Sigmoid colon (tissue), 7 donors: ENCODE measurements around the gene ZNF740. TPM values are rescaled to one million over a fixed set of nuclear protein-coding genes. Genes with fewer than 3 reads are reported as not detected.
A peak's percentile ranks its signal among the peaks of the same experiment; 100 is the strongest.

Source experiments
- DNase-seq: peaks from one replicate; pipeline ENCODE4 v3.0.0-alpha.2; 2019
- H3K27ac ChIP-seq, 4 donors: fragments of 200-600 bp; sonication (generic); one replicate each; pipeline ENCODE4 v1.5.1; 2016 to 2019; ENCODE audit warnings: mild to moderate bottlenecking in 1 of 4
- H3K27me3 ChIP-seq, 3 donors: fragments of 200-600 bp; sonication (generic); one replicate each; pipeline ENCODE4 v1.5.1; 2019; ENCODE audit warnings: mild to moderate bottlenecking in 1 of 3
- H3K36me3 ChIP-seq, 4 donors: fragments of 200-600 bp; sonication (generic); one replicate each; pipeline ENCODE4 v1.5.1; 2016 to 2019
- H3K4me1 ChIP-seq, 4 donors: fragments of 200-600 bp; sonication (generic); one replicate each; pipeline ENCODE4 v1.5.1; 2017 to 2019
- H3K4me3 ChIP-seq, 4 donors: fragments of 200-600 bp; sonication (generic); one replicate each; pipeline ENCODE4 v1.5.1; 2017 to 2019; ENCODE audit warnings: mild to moderate bottlenecking in 2 of 4, moderate library complexity in 1 of 4
- H3K9me3 ChIP-seq, 4 donors: fragments of 200-600 bp in 3 of 4; sonication (generic) in 3 of 4; one replicate each; pipeline versions ENCODE4 v1.5.1 to v1.6.1; 2013 to 2019
- EP300 ChIP-seq, 4 donors: sonication (generic); formaldehyde crosslinking; IDR thresholded peaks; one replicate each; pipeline ENCODE4 v1.6.1; 2017; ENCODE audit warnings: antibody characterized with exemption in 4 of 4
- POLR2A ChIP-seq, 2 donors: fragments of 450-650 bp; IDR thresholded peaks; one replicate each; pipeline ENCODE4 v1.6.1; 2016; ENCODE audit warnings: antibody characterized with exemption in 2 of 2, mild to moderate bottlenecking in 2 of 2, moderate library complexity in 2 of 2
- POLR2AphosphoS5 ChIP-seq, 4 donors: sonication (generic); formaldehyde crosslinking; IDR thresholded peaks; one replicate each; pipeline ENCODE4 v1.6.1; 2017; ENCODE audit warnings: antibody characterized with exemption in 4 of 4
- WGBS, 2 donors: extraction: QIAGEN DNeasy Blood & Tissue Kit; methylation state at CpG; one replicate each; pipeline ENCODE4 v1.1.7; 2013; 5-methylcytosine and 5-hydroxymethylcytosine counted together
- intact Hi-C: fragments of 100-400 bp; cut with DNase I; formaldehyde crosslinking; loops from one replicate; pipeline ENCODE4 v1.15.1; 2023
- polyA plus RNA-seq, 3 donors: library from polyadenylated mRNA; stranded (reverse); fragments of 200-250 nt; gene quantifications; one replicate each; pipeline ENCODE4 v1.2.3, GENCODE V29; 2013
- total RNA-seq, 4 donors: library from RNA; depleted of rRNA; stranded (reverse); fragments of >200 nt; gene quantifications; one replicate each; pipeline ENCODE4 v1.1.0, GENCODE V29; 2016
- TF ChIP-seq, protein P1 (sequence below), 4 experiments: fragments of 450-650 bp in 3 of 4; fragments of 200-600 bp in 1 of 4; IDR thresholded peaks; one replicate each; pipeline ENCODE4 v1.5.1; 2016 to 2019; ENCODE audit warnings: antibody characterized with exemption in 4 of 4, mild to moderate bottlenecking in 3 of 4, moderate library complexity in 2 of 4
- donor health status: healthy with polysubstance abuse.
- donor health status: Bipolar disorder and iron deficiency.
- donor health status: healthy.

The ZNF740 gene
- total and polyA plus RNA-seq, 7 donors = 2.3 to 16.6 (median 12.0) TPM

DNA sequence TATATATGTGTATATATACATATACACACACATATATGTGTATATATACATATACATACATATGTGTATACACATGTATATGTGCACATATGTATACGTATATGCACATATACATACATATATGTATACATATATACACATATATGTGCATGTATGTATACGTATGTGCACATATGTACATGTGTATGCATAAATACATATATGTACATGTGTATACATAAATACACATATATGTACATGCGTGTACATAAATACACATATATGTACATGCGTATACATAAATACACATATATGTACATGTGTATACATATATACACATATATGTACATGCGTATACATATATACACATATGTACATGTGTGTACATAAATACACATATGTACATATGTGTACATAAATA, 33.3 kb upstream of the ZNF740 start:
- Histone ChIP-seq H3K27ac (no peak overlapping the region), H3K4me1 (no peaks in the 10 kb centered on the region), H3K9me3 (no peaks in the 10 kb centered on the region), H3K27me3 (no peaks in the 10 kb centered on the region), H3K4me3 (no peak overlapping the region), H3K36me3 (no peaks in the 10 kb centered on the region)
- intact Hi-C loops = no loop called here
- 92 to 95% methylated on average over 5 of the region's 5 CpGs for WGBS, 2 donors
- TF ChIP-seq, protein P1, sequence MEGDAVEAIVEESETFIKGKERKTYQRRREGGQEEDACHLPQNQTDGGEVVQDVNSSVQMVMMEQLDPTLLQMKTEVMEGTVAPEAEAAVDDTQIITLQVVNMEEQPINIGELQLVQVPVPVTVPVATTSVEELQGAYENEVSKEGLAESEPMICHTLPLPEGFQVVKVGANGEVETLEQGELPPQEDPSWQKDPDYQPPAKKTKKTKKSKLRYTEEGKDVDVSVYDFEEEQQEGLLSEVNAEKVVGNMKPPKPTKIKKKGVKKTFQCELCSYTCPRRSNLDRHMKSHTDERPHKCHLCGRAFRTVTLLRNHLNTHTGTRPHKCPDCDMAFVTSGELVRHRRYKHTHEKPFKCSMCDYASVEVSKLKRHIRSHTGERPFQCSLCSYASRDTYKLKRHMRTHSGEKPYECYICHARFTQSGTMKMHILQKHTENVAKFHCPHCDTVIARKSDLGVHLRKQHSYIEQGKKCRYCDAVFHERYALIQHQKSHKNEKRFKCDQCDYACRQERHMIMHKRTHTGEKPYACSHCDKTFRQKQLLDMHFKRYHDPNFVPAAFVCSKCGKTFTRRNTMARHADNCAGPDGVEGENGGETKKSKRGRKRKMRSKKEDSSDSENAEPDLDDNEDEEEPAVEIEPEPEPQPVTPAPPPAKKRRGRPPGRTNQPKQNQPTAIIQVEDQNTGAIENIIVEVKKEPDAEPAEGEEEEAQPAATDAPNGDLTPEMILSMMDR (IDR thresholded peaks at IDR 0.05) = no peak
- no peak for TF ChIP-seq POLR2AphosphoS5 (IDR thresholded peaks at IDR 0.05)
- TF ChIP-seq EP300 (IDR thresholded peaks at IDR 0.05) = no peak
- TF ChIP-seq POLR2A (IDR thresholded peaks at IDR 0.05) = no peak
- no peak for DNase-seq

DNA sequence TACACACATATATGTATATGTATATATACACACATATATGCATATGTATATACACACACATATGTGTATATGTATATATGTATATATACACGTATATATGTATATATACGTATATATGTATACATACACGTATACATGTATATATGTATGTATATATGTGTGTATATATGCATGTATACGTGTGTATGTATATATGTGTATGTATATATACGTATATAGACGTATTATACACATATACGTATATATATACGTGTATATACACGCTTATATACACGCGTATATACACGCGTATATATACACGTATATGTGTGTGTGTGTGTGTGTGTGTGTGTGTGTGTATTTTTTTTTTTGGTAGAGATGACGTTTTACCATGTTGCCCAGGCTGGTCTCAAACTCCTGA, 32.9 kb upstream of the ZNF740 start:
- WGBS, 2 donors = 91 to 92% methylated on average over 15 of the region's 15 CpGs
- no peaks in the 10 kb centered on the region for H3K27me3 ChIP-seq
- intact Hi-C loops = no loop called here
- no peak overlapping the region for H3K4me3 ChIP-seq
- H3K27ac ChIP-seq = no peak overlapping the region
- no peaks in the 10 kb centered on the region for H3K36me3 ChIP-seq
- no peaks in the 10 kb centered on the region for H3K4me1 ChIP-seq
- no peak for TF ChIP-seq POLR2A (IDR thresholded peaks at IDR 0.05)
- TF ChIP-seq EP300 (IDR thresholded peaks at IDR 0.05) = no peak
- TF ChIP-seq, protein P1 (IDR thresholded peaks at IDR 0.05) = no peak
- TF ChIP-seq POLR2AphosphoS5 (IDR thresholded peaks at IDR 0.05) = no peak
- no peak for DNase-seq
- H3K9me3 ChIP-seq = no peaks in the 10 kb centered on the region

- no peaks in the 10 kb centered on the region for H3K4me1 ChIP-seq
- no peak for DNase-seq
- no peak overlapping the region for H3K4me3 ChIP-seq
- no peaks in the 10 kb centered on the region for H3K27me3 ChIP-seq
- H3K9me3 ChIP-seq = no peaks in the 10 kb centered on the region
- WGBS, 2 donors = 81 to 91% methylated on average over 6 of the region's 6 CpGs
- no peaks in the 10 kb centered on the region for H3K36me3 ChIP-seq
- H3K27ac ChIP-seq = no peak overlapping the region
- TF ChIP-seq POLR2A (IDR thresholded peaks at IDR 0.05) (no peak), POLR2AphosphoS5 (IDR thresholded peaks at IDR 0.05) (no peak), EP300 (IDR thresholded peaks at IDR 0.05) (no peak)
- TF ChIP-seq, protein P1 (IDR thresholded peaks at IDR 0.05) = no peak
- intact Hi-C loops = no loop called here
Measured at GRCh38 chr12:53151039-53151438, 29.5 kb upstream of the ZNF740 start.

DNA sequence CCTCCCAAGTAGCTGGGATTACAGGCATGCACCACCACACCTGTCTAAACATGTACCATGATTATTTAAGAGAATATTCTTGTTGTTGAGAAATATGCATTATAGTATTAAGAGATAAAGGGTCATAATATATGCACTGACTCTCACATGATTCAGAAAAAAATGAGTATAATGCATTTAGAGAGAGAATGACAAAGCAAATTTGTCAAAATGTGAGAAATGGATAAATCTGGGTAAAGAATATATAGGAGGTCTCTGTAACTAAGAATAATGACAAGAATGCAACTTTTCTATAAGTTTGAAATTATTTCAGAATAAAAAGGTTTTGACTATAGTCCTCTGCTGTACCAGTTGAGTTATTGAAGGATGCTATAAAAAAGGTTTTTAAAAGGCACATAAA, 28.1 kb upstream of the ZNF740 start:
- intact Hi-C loops = no loop called here
- no peaks in the 10 kb centered on the region for H3K4me1 ChIP-seq
- H3K27ac ChIP-seq = no peak overlapping the region
- TF ChIP-seq, protein P1 (IDR thresholded peaks at IDR 0.05) = no peak
- TF ChIP-seq POLR2AphosphoS5 (IDR thresholded peaks at IDR 0.05) = no peak
- no peak for TF ChIP-seq POLR2A (IDR thresholded peaks at IDR 0.05)
- TF ChIP-seq EP300 (IDR thresholded peaks at IDR 0.05) = no peak
- H3K4me3 ChIP-seq = no peak overlapping the region
- no peaks in the 10 kb centered on the region for H3K9me3 ChIP-seq
- H3K27me3 ChIP-seq = no peaks in the 10 kb centered on the region
- H3K36me3 ChIP-seq = no peaks in the 10 kb centered on the region
- no peak for DNase-seq

DNA sequence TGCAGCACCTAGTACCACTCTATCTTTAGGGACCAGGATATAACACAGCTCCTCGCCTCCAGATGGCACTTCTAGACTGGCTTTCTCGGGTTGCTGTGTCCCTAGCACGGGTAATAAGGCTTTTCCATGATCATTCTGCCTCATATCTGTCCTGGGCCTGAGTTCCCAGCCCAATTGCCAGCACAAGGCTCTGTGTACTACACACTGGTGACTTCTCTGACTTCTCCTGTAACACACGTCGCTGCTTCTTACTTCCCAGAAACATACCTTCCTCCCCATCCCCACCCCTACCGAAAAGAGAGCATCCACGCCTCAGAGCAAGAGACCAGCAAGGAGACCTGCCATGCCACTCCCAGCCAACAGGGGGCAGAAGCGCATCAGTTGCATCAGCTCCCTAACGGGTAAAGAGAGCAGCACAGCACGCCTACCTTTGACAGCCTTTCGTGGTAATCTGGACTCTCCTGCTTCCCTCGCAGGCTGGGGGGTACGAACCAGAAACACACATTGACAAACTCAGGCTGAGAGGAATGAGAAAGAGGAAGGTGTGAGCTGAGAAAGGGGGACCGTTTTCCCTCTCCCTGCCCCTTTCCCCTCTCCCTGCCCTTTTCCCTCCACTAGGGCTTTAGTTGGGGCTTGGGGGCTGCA, 21.2 kb upstream of the ZNF740 start:
- Histone ChIP-seq H3K4me1 (peaks cover 0 to 4% (median 4%) of the 10 kb centered on the region in 4 donors), H3K9me3 (no peaks in the 10 kb centered on the region), H3K36me3 (peaks cover 0 to 6% (median 0%) of the 10 kb centered on the region in 4 donors), H3K27ac (peak overlapping the region in 1 of 4 donors; percentile 80), H3K27me3 (no peaks in the 10 kb centered on the region), H3K4me3 (no peak overlapping the region)
- 11 to 15% methylated on average over 14 of the region's 14 CpGs for WGBS, 2 donors
- intact Hi-C loops = loop anchor here (1.0 to 2.0 kb wide), 2 partner anchors 38 to 127 kb away; no protein-coding TSS in a partner anchor
- peak; percentile 92 for DNase-seq
- no peak for TF ChIP-seq EP300 (IDR thresholded peaks at IDR 0.05)
- TF ChIP-seq, protein P1 (IDR thresholded peaks at IDR 0.05) = peak; percentile 93 to 100 (median 98)
